ENCODE measurements around the gene COL4A3.

The COL4A3 gene

DNA sequence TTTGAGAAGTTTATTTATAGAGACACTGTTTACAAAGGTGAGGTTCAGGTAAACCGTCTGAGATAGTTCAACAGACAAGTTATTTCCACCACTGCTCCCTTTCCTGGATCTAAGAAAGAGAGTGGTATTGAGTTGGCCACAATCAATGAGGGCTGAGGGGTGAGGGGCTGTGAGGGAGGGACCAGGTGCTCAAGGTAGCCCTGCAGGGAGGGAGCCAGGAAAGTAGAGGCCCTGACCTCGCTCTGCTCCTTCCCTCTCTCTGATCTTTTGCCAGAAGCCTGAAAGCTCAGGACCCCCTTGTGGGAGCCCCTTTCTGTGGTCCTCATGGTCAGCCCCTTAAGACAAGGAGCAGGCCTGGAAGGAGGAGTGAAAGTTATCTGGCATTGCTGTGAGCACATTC, 29.8 kb downstream of the COL4A3 start:
- TF ChIP-seq, protein P1, sequence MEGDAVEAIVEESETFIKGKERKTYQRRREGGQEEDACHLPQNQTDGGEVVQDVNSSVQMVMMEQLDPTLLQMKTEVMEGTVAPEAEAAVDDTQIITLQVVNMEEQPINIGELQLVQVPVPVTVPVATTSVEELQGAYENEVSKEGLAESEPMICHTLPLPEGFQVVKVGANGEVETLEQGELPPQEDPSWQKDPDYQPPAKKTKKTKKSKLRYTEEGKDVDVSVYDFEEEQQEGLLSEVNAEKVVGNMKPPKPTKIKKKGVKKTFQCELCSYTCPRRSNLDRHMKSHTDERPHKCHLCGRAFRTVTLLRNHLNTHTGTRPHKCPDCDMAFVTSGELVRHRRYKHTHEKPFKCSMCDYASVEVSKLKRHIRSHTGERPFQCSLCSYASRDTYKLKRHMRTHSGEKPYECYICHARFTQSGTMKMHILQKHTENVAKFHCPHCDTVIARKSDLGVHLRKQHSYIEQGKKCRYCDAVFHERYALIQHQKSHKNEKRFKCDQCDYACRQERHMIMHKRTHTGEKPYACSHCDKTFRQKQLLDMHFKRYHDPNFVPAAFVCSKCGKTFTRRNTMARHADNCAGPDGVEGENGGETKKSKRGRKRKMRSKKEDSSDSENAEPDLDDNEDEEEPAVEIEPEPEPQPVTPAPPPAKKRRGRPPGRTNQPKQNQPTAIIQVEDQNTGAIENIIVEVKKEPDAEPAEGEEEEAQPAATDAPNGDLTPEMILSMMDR (conservative IDR thresholded peaks at IDR 0.05; ENCODE audit: control insufficient read depth, insufficient read depth, low read depth, low read length) = no peak
- DNase-seq (ENCODE audit: low read depth) = no peak
- H3K4me3 ChIP-seq (ENCODE audit: control insufficient read depth, low read depth, low read length) = no peak overlapping the region

DNA sequence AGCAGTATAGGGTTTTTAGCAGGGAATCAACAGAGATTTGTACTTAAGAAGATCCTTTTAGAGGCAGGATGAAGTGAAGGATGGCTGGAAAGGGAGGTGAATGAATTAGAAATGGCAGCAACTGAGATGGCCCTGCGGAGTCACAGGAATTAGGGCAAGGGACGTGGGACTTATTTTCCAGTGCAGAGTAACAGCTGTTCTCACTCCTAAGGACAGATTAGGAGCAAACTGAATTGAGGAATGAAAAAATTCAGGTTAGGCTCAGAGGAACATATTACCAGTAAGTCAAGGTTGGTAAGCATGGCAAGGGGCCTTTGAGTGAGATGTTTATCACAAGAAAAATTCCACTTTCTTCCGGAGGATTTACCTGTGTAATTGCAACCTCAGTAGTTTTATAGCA, 34.4 kb downstream of the COL4A3 start:
- TF ChIP-seq, protein P1 (conservative IDR thresholded peaks at IDR 0.05; ENCODE audit: control insufficient read depth, insufficient read depth, low read depth, low read length) = no peak
- no peak overlapping the region for H3K4me3 ChIP-seq (ENCODE audit: control insufficient read depth, low read depth, low read length)
- DNase-seq (ENCODE audit: low read depth) = no peak

DNA sequence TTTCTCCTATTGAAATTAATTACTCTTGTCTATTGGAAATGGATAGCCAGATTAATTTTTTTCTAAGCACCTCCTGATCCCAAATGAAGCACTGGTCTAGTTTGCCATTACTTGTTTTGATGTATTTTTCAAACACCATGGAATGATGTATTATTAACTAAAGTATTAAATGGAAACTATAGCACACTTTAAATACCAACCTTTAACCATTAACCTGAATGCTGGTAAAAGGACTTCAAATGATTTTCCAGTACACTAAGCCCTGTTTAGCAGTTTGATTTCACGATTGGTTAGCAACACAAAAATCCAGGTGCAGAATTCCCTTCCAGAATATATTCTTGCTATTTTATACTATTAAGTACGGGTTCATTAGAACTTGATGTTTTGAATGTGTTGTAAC, 37.3 kb downstream of the COL4A3 start:
- TF ChIP-seq, protein P1 (conservative IDR thresholded peaks at IDR 0.05; ENCODE audit: control insufficient read depth, insufficient read depth, low read depth, low read length) = no peak
- H3K4me3 ChIP-seq (ENCODE audit: control insufficient read depth, low read depth, low read length) = no peak overlapping the region
- DNase-seq (ENCODE audit: low read depth) = no peak

DNA sequence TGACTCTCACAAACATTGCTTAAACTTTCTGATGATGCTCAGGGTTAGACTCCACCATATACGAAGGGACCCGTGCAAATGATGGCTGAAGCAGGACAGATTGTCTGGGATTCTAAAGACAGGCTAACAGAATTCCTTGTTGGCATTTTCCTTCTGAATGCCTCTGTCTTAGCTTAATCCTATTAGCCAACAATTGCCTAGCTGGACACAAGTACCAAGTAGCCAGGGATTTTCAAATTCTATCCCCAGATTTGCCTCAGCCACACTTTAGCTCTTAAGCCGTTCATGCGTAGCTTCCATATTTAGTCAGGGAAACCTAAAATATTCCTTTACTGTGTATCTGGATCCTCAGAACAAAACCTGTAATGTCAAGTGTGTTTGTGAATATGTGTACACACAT, 40.0 kb downstream of the COL4A3 start:
- DNase-seq (ENCODE audit: low read depth) = no peak
- no peak overlapping the region for H3K4me3 ChIP-seq (ENCODE audit: control insufficient read depth, low read depth, low read length)
- TF ChIP-seq, protein P1 (conservative IDR thresholded peaks at IDR 0.05; ENCODE audit: control insufficient read depth, insufficient read depth, low read depth, low read length) = no peak

DNA sequence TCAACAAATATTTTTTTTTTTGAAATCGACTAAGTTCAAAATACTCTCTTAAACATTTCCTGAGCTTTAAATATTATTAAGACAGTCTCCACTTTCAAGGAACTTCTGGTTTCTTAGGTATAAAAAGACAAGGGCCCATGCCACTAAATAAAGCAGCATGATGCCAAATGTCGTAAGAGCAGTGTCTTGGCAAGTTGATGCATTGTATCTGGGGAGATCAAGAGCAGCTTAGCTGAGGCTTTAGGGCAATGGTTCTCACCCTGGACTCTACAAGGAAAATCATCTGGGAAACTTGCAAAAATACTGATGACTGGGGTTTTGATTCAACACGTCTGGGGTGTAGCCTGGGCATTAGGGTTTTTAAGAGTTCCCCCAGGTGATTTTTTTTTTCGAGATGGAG, 41.3 kb downstream of the COL4A3 start:
- no peak overlapping the region for H3K4me3 ChIP-seq (ENCODE audit: control insufficient read depth, low read depth, low read length)
- TF ChIP-seq, protein P1 (conservative IDR thresholded peaks at IDR 0.05; ENCODE audit: control insufficient read depth, insufficient read depth, low read depth, low read length) = no peak
- DNase-seq (ENCODE audit: low read depth) = no peak

DNA sequence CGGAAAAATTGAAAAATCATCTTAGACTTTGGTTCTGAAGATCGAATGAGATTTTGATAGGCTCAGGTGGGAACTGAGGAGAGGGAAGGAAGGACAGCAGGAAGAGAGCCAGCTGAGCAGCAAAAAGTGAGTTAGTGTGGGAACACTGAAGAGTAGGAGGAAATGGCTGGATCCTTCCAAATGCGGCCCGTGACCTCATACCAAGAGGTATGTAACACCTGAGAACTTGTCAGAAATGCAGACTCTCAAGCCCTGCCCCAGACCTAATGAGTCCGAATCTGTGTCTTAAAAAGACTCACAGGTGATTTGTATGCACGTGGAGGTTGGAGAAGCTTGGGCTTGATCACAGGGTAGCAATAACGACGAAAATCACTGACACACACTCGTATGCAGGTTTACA, 42.0 kb downstream of the COL4A3 start:
- TF ChIP-seq, protein P1 (conservative IDR thresholded peaks at IDR 0.05; ENCODE audit: control insufficient read depth, insufficient read depth, low read depth, low read length) = no peak
- no peak overlapping the region for H3K4me3 ChIP-seq (ENCODE audit: control insufficient read depth, low read depth, low read length)
- DNase-seq (ENCODE audit: low read depth) = no peak

DNA sequence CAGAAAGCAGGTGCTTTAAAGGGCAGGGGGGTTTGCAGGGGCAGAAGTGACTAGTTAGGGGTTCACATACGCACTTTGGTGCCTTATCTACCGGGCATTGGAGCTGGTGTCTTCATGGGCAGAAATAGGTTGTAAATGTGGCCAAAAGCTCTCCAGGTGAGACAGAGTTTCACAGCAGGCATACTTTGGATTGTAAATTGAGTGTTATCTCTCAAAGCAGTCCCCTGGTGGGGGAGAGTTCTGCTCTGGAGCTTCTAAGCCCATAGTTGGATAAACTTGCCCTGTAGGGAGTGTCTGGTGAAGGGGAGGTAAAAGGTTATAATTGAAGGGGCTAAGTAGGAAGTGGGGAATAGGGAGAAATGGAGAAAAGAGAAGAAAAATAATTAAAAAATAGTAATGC, 43.1 kb downstream of the COL4A3 start:
- H3K4me3 ChIP-seq (ENCODE audit: control insufficient read depth, low read depth, low read length) = no peak overlapping the region
- DNase-seq (ENCODE audit: low read depth) = no peak
- TF ChIP-seq, protein P1 (conservative IDR thresholded peaks at IDR 0.05; ENCODE audit: control insufficient read depth, insufficient read depth, low read depth, low read length) = no peak

Data from fibroblast of mammary gland (primary cell).